ENCODE data around the gene DNM3.
A peak's percentile ranks its signal among the peaks of the same experiment; 100 is the strongest.

Gene DNM3

GRCh38 chr1:172201572-172201971 lies 360.3 kb downstream of the DNM3 start:
- no peak for FAIRE-seq

- peak; percentile 33 for FAIRE-seq
Observed at GRCh38 chr1:172203135-172203823, 362.0 kb downstream of the DNM3 start.

GRCh38 chr1:172203902-172204301 lies 362.6 kb downstream of the DNM3 start:
- FAIRE-seq, result no peak

GRCh38 chr1:172206256-172206655 lies 365.0 kb downstream of the DNM3 start:
- FAIRE-seq, result peak; percentile 6

GRCh38 chr1:172208635-172209034 lies 367.3 kb downstream of the DNM3 start:
- no peak for FAIRE-seq

GRCh38 chr1:172211221-172211620 lies 369.9 kb downstream of the DNM3 start:
- no peak for FAIRE-seq

- no peak for FAIRE-seq
Observed at GRCh38 chr1:172212124-172212523, 370.8 kb downstream of the DNM3 start.

GRCh38 chr1:172215006-172215405 lies 373.7 kb downstream of the DNM3 start:
- no peak for FAIRE-seq

- no peak for FAIRE-seq
Observed at GRCh38 chr1:172219966-172220365, 378.7 kb downstream of the DNM3 start.

- no peak for FAIRE-seq
Observed at GRCh38 chr1:172220376-172220775, 379.1 kb downstream of the DNM3 start.

GRCh38 chr1:172221436-172221835 lies 380.1 kb downstream of the DNM3 start:
- no peak for FAIRE-seq

- FAIRE-seq, result no peak
Observed at GRCh38 chr1:172224871-172225270, 383.6 kb downstream of the DNM3 start.

- FAIRE-seq, result no peak
Observed at GRCh38 chr1:172229942-172230341, 388.6 kb downstream of the DNM3 start.

GRCh38 chr1:172230526-172230925 lies 389.2 kb downstream of the DNM3 start:
- FAIRE-seq, result no peak

- no peak for FAIRE-seq
Observed at GRCh38 chr1:172236958-172237357, 395.7 kb downstream of the DNM3 start.

- FAIRE-seq, result no peak
Observed at GRCh38 chr1:172238158-172238557, 396.9 kb downstream of the DNM3 start.

- FAIRE-seq, result no peak
Observed at GRCh38 chr1:172238965-172239364, 397.7 kb downstream of the DNM3 start.

- no peak for FAIRE-seq
Observed at GRCh38 chr1:172239901-172240300, 398.6 kb downstream of the DNM3 start.

- FAIRE-seq, result no peak
Observed at GRCh38 chr1:172241540-172241939, 400.2 kb downstream of the DNM3 start.

- FAIRE-seq, result no peak
Observed at GRCh38 chr1:172244865-172245264, 403.6 kb downstream of the DNM3 start.

GRCh38 chr1:172245788-172246187 lies 404.5 kb downstream of the DNM3 start:
- no peak for FAIRE-seq

- FAIRE-seq, result no peak
Observed at GRCh38 chr1:172246521-172247390, 405.5 kb downstream of the DNM3 start.

GRCh38 chr1:172251486-172251885 lies 410.2 kb downstream of the DNM3 start:
- FAIRE-seq, result no peak

- no peak for FAIRE-seq
Observed at GRCh38 chr1:172252321-172252720, 411.0 kb downstream of the DNM3 start.

All from G401.6 (cell line).